Activated CD8-positive, alpha-beta memory T cell treated with anti-CD3 and anti-CD28 coated beads, Interleukin-2, amount 10 ng/mL, durations not matched to agents 7 days and 5 days (primary cell): ENCODE results near the gene GNAI2. TPM values are rescaled to one million over a fixed set of nuclear protein-coding genes. Genes with fewer than 3 reads are reported as not detected.
"Not testable (repeated sequence)": the region's sequence is repeated elsewhere in the genome, so short reads cannot be mapped to it uniquely, and the experiment has no call there.

Source experiments
- ATAC-seq: fragments of 150-1000 bp; cut with Tn5 transposase; one replicate; pipeline ENCODE4 v1.10.0; 2021; ENCODE audit warnings: moderate library complexity
- CTCF ChIA-PET: fragments of 350-600 bp; sonication (Branson Sonifier 250); formaldehyde crosslinking; loops from one replicate; lab custom pipeline; 2021; ENCODE audit warnings: antibody characterized with exemption; lab: Charles Lee
- DNase-seq: peaks from one replicate; pipeline ENCODE4 v3.0.0-alpha.2; 2020
- H3K27ac Mint-ChIP-seq: one replicate; pipeline ENCODE4 v1.8.0; 2021; ENCODE audit warnings: mild to moderate bottlenecking, mixed read lengths
- H3K27me3 Mint-ChIP-seq: one replicate; pipeline ENCODE4 v1.8.0; 2021; ENCODE audit warnings: mixed read lengths
- H3K36me3 Mint-ChIP-seq: one replicate; pipeline ENCODE4 v1.8.0; 2021; ENCODE audit warnings: mild to moderate bottlenecking, mixed read lengths
- H3K4me1 Mint-ChIP-seq: one replicate; pipeline ENCODE4 v1.8.0; 2021; ENCODE audit warnings: mixed read lengths
- H3K4me3 Mint-ChIP-seq: one replicate; pipeline ENCODE4 v1.8.0; 2021; ENCODE audit warnings: mild to moderate bottlenecking, moderate library complexity, mixed read lengths
- H3K9me3 Mint-ChIP-seq: one replicate; pipeline ENCODE4 v1.8.0; 2022; ENCODE audit warnings: low read depth, mixed read lengths
- total RNA-seq, 2 experiments: library from RNA; stranded (reverse); gene quantifications; one replicate each; pipeline ENCODE4 v1.2.3, GENCODE V29; 2021

The GNAI2 gene
- total RNA-seq, 2 experiments from 2014 or later = 450 to 509 TPM

- CTCF ChIA-PET = interaction anchor here (0.7 to 6.6 kb wide), 16 partner anchors 9 to 78 kb away, joined by 3 to 72 read pairs (median 8); partner anchors contain the start of genes GNAI2 and GNAT1
- Mint-ChIP-seq H3K27ac (no peak overlapping the region), H3K36me3 (peaks cover 34% of the 10 kb centered on the region), H3K9me3 (no peaks in the 10 kb centered on the region), H3K4me3 (no peak overlapping the region), H3K27me3 (no peaks in the 10 kb centered on the region), H3K4me1 (peaks cover 10% of the 10 kb centered on the region)
- DNase-seq (no peak), ATAC-seq (no peak)
These were observed 23.0 kb downstream of the GNAI2 start for GRCh38 chr3:50258979-50259378.

- Mint-ChIP-seq H3K27ac (peak overlapping the region; percentile 67), H3K36me3 (peaks cover 34% of the 10 kb centered on the region), H3K9me3 (no peaks in the 10 kb centered on the region), H3K4me1 (peaks cover 9% of the 10 kb centered on the region), H3K27me3 (no peaks in the 10 kb centered on the region), H3K4me3 (peak overlapping the region; percentile 47)
- DNase-seq (no peak), ATAC-seq (no peak)
- CTCF ChIA-PET = interaction anchor here (0.7 to 6.6 kb wide), 28 partner anchors 8 to 324 kb away, joined by 3 to 72 read pairs (median 6); partner anchors contain the start of genes GNAI2, GNAT1, HYAL3 and NAA80
These were observed 23.5 kb downstream of the GNAI2 start for GRCh38 chr3:50259432-50260026.

- Mint-ChIP-seq H3K27me3 (no peaks in the 10 kb centered on the region), H3K9me3 (no peaks in the 10 kb centered on the region), H3K27ac (peak overlapping the region; percentile 32), H3K36me3 (peaks cover 29% of the 10 kb centered on the region), H3K4me3 (peak overlapping the region; percentile 47), H3K4me1 (peaks cover 7% of the 10 kb centered on the region)
- CTCF ChIA-PET = interaction anchor here (0.6 to 6.6 kb wide), 28 partner anchors 9 to 325 kb away, joined by 3 to 72 read pairs (median 6); partner anchors contain the start of genes GNAI2, GNAT1, HYAL3 and NAA80
- peak; percentile 97 for ATAC-seq
- peak; percentile 91 for DNase-seq
These were observed 24.3 kb downstream of the GNAI2 start for GRCh38 chr3:50260027-50260941.

GRCh38 chr3:50260942-50261441 lies 25.0 kb downstream of the GNAI2 start:
- Mint-ChIP-seq H3K4me1 (peaks cover 7% of the 10 kb centered on the region), H3K27ac (no peak overlapping the region), H3K36me3 (peaks cover 27% of the 10 kb centered on the region), H3K9me3 (no peaks in the 10 kb centered on the region), H3K27me3 (peaks cover 4% of the 10 kb centered on the region), H3K4me3 (no peak overlapping the region)
- ATAC-seq (no peak), DNase-seq (no peak)
- CTCF ChIA-PET = interaction anchor here (0.9 to 4.3 kb wide), 13 partner anchors 9 to 76 kb away, joined by 3 to 63 read pairs (median 7); no protein-coding TSS in a partner anchor

GRCh38 chr3:50261505-50261904 lies 25.5 kb downstream of the GNAI2 start:
- DNase-seq (no peak), ATAC-seq (no peak)
- no peak overlapping the region for H3K27ac Mint-ChIP-seq
- H3K27me3 Mint-ChIP-seq = peaks cover 8% of the 10 kb centered on the region
- H3K4me1 Mint-ChIP-seq = peaks cover 7% of the 10 kb centered on the region
- CTCF ChIA-PET = interaction anchor here (0.9 to 4.3 kb wide), 9 partner anchors 10 to 75 kb away, joined by 3 to 63 read pairs (median 7); partner anchors contain the start of gene GNAI2
- H3K36me3 Mint-ChIP-seq = peaks cover 22% of the 10 kb centered on the region
- no peaks in the 10 kb centered on the region for H3K9me3 Mint-ChIP-seq
- H3K4me3 Mint-ChIP-seq = no peak overlapping the region

- not testable (repeated sequence) for H3K27ac Mint-ChIP-seq, ATAC-seq, H3K9me3 Mint-ChIP-seq, H3K4me1 Mint-ChIP-seq, H3K4me3 Mint-ChIP-seq, DNase-seq
- CTCF ChIA-PET = interaction anchor here (1.3 to 4.3 kb wide), 3 partner anchors 9 to 27 kb away, joined by 3 to 33 read pairs (median 7); partner anchors contain the start of gene GNAI2
- H3K27me3 Mint-ChIP-seq = peaks cover 15% of the 10 kb centered on the region
- H3K36me3 Mint-ChIP-seq = peaks cover 15% of the 10 kb centered on the region
These were observed 26.2 kb downstream of the GNAI2 start for GRCh38 chr3:50262200-50262599.

GRCh38 chr3:50262778-50263177 lies 26.8 kb downstream of the GNAI2 start:
- CTCF ChIA-PET = interaction anchor here (0.7 to 2.4 kb wide), 8 partner anchors 9 to 700 kb away, joined by 3 to 14 read pairs (median 5); partner anchors contain the start of gene GNAI2
- DNase-seq = no peak
- ATAC-seq = no peak
- no peaks in the 10 kb centered on the region for H3K9me3 Mint-ChIP-seq
- H3K27ac Mint-ChIP-seq = no peak overlapping the region
- H3K4me1 Mint-ChIP-seq = peaks cover 7% of the 10 kb centered on the region
- H3K4me3 Mint-ChIP-seq = no peak overlapping the region
- peaks cover 9% of the 10 kb centered on the region for H3K36me3 Mint-ChIP-seq
- peaks cover 20% of the 10 kb centered on the region for H3K27me3 Mint-ChIP-seq

GRCh38 chr3:50263478-50264382 lies 27.7 kb downstream of the GNAI2 start:
- Mint-ChIP-seq H3K4me3 (no peak overlapping the region), H3K27me3 (peaks cover 28% of the 10 kb centered on the region), H3K9me3 (no peaks in the 10 kb centered on the region), H3K36me3 (peaks cover 2% of the 10 kb centered on the region), H3K27ac (no peak overlapping the region), H3K4me1 (peaks cover 7% of the 10 kb centered on the region)
- CTCF ChIA-PET = interaction anchor here (0.7 to 2.4 kb wide), 9 partner anchors 8 to 701 kb away, joined by 3 to 14 read pairs (median 4); no protein-coding TSS in a partner anchor
- ATAC-seq (no peak), DNase-seq (no peak)

- Mint-ChIP-seq H3K36me3 (no peaks in the 10 kb centered on the region), H3K27me3 (peaks cover 30% of the 10 kb centered on the region), H3K4me3 (no peak overlapping the region), H3K9me3 (no peaks in the 10 kb centered on the region), H3K27ac (no peak overlapping the region), H3K4me1 (peaks cover 7% of the 10 kb centered on the region)
- CTCF ChIA-PET = interaction anchor here (0.7 to 2.4 kb wide), 8 partner anchors 10 to 72 kb away, joined by 3 to 14 read pairs (median 5); no protein-coding TSS in a partner anchor
- no peak for DNase-seq
- no peak for ATAC-seq
These were observed 28.5 kb downstream of the GNAI2 start for GRCh38 chr3:50264383-50264963.

GRCh38 chr3:50264964-50265485 lies 29.0 kb downstream of the GNAI2 start:
- Mint-ChIP-seq H3K27me3 (peaks cover 30% of the 10 kb centered on the region), H3K4me1 (peaks cover 3% of the 10 kb centered on the region), H3K27ac (no peak overlapping the region), H3K36me3 (no peaks in the 10 kb centered on the region), H3K9me3 (no peaks in the 10 kb centered on the region), H3K4me3 (no peak overlapping the region)
- CTCF ChIA-PET = interaction anchor here (0.7 to 2.4 kb wide), 4 partner anchors 10 to 39 kb away, joined by 3 to 14 read pairs (median 6); partner anchors contain the start of gene LSMEM2
- DNase-seq (no peak), ATAC-seq (no peak)

- peaks cover 2% of the 10 kb centered on the region for H3K4me1 Mint-ChIP-seq
- CTCF ChIA-PET = interaction anchor here (0.7 to 7.4 kb wide), 3 partner anchors 13 to 71 kb away, joined by 3 to 58 read pairs (median 3); partner anchors contain the start of gene LSMEM2
- H3K9me3 Mint-ChIP-seq = no peaks in the 10 kb centered on the region
- peaks cover 30% of the 10 kb centered on the region for H3K27me3 Mint-ChIP-seq
- no peak overlapping the region for H3K4me3 Mint-ChIP-seq
- no peak overlapping the region for H3K27ac Mint-ChIP-seq
- H3K36me3 Mint-ChIP-seq = no peaks in the 10 kb centered on the region
- no peak for DNase-seq
- no peak for ATAC-seq
These were observed 29.6 kb downstream of the GNAI2 start for GRCh38 chr3:50265571-50265970.
